NCI-H1930 (cell line): ENCODE data around the gene SUZ12.
"Not testable (repeated sequence)": the region's sequence is repeated elsewhere in the genome, so short reads cannot be mapped to it uniquely, and the experiment has no call there.

Experiments used
- DNase-seq, 2 experiments: peaks; one replicate each; lab custom pipeline; 2025; lab: John Stamatoyannopoulos, UW

Gene SUZ12

GRCh38 chr17:31951953-31952352 lies 15.1 kb downstream of the SUZ12 start:
- not testable (repeated sequence) for DNase-seq

DNA sequence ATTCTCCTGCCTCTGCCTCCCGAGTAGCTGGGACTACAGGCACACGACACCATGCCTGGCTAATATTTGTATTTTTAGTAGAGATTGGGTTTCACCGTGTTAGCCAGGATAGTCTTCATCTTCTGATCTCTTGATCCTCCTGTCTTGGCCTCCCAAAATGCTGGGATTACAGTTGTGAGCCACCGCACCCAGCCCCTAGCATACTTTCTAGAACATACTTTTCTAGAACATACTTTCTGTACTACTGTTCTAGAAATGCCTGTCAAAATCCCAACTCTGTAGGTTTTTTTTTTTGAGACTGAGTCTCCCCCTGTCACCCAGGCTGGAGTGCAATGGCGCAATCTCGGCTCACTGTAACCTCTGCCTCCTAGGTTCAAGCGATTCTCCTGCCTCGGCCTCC lies 27.3 kb downstream of the SUZ12 start:
- not testable (repeated sequence) for DNase-seq

DNA sequence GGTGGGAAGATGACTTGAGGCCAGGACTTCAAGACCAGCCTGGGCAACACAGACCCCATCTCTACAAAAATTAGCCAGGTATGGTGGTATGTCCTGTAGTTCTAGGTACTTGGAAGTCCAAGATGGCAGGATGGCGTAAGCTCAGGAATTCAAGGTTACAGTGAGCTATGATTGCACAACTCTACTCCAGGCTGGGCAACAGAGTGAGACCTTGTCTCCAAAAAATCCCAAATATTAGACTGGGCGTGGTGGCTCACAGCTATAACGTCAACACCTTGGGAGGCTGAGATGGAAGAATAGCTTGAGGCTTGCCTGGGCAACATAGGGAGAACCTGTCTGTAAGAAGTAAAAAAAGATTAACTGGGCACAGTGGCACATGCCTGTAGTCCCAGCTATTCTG lies 30.8 kb downstream of the SUZ12 start:
- DNase-seq, result no peak

- DNase-seq, result not testable (repeated sequence)
Observed at GRCh38 chr17:31970416-31970815, 33.6 kb downstream of the SUZ12 start.

DNA sequence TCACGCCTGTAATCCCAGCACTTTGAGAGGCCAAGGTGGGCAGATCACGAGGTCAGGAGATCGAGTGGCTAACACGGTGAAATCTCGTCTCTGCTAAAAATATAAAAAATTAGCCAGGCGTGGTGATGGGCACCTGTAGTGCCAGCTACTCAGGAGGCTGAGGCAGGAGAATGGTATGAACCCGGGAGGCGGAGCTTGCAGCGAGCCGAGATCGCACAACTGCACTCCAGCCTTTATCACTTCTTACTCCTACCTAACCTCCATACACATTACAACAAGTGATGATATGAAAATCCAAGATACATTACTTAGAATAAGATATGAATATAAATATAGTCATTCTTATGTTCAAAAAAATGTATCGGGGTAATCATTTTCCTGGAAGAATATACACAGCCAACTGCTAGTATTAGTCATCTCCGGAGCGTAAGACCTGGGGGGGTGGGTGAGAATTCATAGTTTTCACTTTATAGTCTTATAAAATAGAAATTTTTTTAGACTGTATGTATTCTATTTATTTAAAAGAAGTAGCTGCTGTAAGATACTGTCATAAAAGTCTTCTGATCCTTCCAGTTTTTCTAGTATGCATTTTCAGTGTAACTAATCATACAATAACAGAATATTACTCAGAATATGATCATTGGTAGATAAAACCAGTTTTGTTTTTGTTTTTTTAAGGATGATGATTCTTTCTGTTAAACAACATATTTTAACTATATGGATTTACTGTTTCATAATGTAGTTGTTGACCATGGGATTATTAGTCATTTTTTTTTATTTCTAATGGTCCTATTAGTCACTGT lies 37.7 kb downstream of the SUZ12 start:
- DNase-seq, result not testable (repeated sequence)

GRCh38 chr17:31975391-31975790 lies 38.6 kb downstream of the SUZ12 start:
- DNase-seq, result not testable (repeated sequence)

DNA sequence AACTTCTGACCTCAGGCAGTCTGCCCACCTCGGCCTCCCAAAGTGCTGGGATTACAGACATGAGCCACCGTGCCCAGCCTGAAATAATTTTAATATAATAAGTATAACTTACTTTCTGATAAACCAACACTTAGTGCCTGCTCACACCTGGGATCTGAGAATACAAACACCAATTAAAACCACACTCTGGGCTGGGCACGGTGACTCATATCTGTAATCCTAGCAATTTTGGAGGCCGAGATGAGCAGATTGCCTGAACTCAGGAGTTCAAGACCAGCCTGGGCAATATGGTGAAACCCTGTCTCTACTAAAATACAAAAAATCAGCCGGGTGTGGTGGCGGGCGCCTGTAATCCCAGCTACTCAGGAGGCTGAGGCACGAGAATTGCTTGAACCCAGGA lies 55.0 kb downstream of the SUZ12 start:
- not testable (repeated sequence) for DNase-seq

- no peak for DNase-seq
Observed at GRCh38 chr17:31997005-31997404, 60.2 kb downstream of the SUZ12 start.

DNA sequence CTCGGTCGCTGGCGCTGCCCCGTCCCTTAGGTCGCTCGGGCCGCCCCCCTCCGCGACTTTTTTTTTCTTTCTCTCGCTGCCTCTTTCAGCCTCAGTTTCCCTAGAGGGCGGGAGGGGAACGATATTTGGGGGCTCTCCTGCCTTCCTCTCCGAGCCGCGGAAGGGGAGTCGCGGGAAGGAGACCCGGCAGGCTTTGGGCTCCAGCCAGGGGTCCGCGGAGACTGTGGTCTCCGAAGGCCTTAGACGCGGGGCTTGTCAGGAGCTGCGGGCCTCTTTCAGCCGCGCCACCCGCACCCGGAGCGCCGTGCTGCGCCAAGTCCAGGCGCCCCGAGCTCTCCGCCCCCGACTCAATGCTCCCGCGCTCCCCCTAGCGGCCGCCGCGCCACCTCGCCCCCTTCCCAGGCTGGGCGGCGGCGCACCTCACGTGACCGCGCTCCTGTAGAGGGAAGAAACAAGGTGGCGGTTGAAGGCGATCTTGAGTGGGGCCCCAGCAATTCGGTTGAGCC lies 70.2 kb downstream of the SUZ12 start, which contains the start of gene LRRC37B:
Gene LRRC37B, plus strand, starts transcription at position 427 of the 506 bp plus-strand sequence. CDS start 14,010 bp downstream, outside the sequence.
- DNase-seq, result peak; percentile 78 to 81

GRCh38 chr17:32007463-32008298 lies 70.9 kb downstream of the SUZ12 start:
- DNase-seq, result peak in 1 of 2 experiments; percentile 13

DNA sequence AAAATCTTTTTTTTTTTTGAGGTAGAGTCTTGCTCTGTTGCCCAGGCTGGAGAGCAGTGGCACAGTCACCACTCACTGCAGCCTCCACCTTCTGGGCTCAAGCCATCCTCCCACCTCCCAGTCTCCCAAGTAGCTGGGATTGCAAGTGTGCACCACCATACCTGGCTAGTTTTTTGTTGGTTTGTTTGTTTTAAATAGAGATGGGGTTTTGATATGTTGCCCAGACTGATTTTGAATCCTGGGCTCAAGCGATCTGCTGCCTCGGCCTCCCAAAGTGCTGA lies 72.4 kb downstream of the SUZ12 start:
- no peak for DNase-seq

DNA sequence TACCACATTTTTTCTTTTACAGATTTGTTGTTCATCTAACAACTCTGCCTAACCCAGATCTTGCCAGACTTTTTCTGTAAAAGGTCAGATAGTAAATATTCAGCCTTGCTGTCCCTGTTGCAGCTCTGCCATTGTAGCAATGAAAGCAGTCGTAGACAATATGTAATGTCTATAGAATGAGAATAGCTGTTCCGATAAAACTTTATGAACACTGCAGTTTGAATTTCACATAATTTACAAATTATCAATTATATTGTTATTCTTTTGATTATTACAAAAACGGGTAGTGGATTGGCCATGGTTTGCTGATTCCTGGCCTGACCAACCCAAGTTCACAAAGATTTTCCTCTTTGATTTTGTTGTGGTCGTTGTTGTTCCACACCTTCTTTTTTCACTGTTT lies 73.3 kb downstream of the SUZ12 start:
- DNase-seq, result no peak

DNA sequence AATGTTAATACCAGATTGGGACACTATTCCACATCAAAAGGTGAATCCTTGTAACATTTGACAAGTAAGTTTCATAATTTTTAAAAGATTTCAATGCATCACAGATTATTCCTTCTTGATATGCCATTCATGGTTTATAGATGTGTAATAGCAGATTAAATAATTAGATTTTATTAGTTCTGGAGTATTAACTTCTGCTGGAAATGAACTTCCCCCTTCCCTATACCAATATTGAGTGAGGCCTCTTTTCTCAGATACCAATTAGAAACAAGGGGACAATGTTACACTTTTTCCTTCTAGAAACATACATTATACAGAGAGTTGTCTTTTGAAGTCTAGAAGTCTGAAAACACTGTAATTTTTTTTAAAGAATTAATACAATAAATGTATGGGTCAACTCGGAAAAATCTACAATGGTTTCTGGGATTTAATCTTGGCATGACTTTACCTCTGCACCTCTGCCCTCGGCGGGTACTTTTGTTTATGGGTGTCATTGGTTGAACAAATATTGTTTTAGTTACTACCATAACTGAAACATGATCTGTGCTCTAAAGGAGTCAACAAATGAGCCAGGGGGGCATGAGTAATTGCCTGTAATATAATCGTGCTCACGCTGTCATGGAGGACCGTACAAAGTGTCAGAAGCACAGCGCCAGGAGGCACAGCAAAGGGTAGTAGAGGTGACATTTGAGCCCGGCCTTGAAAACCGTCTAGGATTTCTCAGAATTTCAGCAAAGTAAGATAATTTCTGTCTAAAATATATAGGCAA lies 78.6 kb downstream of the SUZ12 start:
- peak; percentile 79 to 86 for DNase-seq

- no peak for DNase-seq
Observed at GRCh38 chr17:32016231-32016630, 79.4 kb downstream of the SUZ12 start.

DNA sequence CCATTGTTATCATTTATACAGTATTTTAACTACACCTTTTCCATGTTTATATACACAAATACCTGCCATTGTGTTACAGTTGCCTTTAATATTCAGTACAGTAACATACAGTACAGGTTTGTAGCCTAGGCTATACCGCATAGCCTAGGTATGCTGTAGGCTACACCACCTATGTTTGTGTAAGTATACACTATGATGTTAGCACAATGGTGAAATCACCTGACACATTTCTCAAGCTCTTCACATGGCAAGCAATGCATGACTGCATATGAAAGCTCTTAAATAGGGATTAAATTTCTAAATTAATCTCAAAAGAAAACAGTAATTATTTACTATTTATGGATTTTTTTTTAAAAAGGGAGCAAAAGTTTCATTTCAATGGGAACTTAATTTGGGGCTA lies 82.4 kb downstream of the SUZ12 start:
- no peak for DNase-seq

GRCh38 chr17:32020943-32021614 lies 84.3 kb downstream of the SUZ12 start:
- DNase-seq, result no peak

DNA sequence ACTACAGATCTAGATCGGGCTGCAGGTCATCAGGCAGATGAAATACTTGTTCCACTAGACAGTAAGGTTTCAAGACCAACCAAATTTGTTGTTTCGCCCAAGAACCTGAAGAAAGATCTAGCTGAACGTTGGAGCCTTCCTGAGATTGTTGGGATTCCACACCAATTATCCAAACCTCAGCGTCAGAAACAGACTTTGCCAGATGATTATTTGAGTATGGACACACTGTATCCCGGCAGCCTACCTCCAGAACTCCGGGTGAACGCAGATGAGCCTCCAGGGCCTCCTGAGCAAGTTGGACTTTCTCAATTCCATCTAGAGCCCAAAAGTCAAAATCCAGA lies 84.8 kb downstream of the SUZ12 start:
- no peak for DNase-seq

DNA sequence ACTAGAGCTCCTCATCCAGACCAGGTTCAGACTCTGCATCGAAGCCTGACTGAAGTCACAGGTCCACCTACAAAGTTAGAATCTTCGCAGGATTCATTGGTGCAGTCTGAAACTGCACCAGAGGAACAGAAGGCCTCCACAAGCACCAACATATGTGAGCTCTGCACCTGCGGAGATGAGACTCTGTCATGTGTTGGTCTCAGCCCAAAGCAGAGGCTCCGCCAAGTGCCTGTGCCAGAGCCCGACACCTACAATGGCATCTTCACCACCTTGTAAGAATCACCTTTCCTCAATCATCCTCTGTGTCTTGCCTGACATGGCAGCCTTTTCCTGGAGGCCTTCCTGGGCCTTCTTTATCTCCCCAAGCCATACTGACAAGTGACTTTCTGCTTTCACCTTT lies 85.7 kb downstream of the SUZ12 start:
- DNase-seq, result not testable (repeated sequence)

GRCh38 chr17:32027271-32027670 lies 90.5 kb downstream of the SUZ12 start:
- DNase-seq, result not testable (repeated sequence)

GRCh38 chr17:32033223-32033622 lies 96.4 kb downstream of the SUZ12 start:
- no peak for DNase-seq

GRCh38 chr17:32033812-32034211 lies 97.0 kb downstream of the SUZ12 start:
- not testable (repeated sequence) for DNase-seq

- not testable (repeated sequence) for DNase-seq
Observed at GRCh38 chr17:32040246-32040645, 103.4 kb downstream of the SUZ12 start.
